HepG2 (cell line): Measurements from ENCODE around the gene CYB5A. TPM values are rescaled to one million over a fixed set of nuclear protein-coding genes. Genes with fewer than 3 reads are reported as not detected.

Source experiments
- ATF7 ChIP-seq, 2 experiments: fragments of 450-650 bp in 1 of 2; sonication (generic) in 1 of 2; formaldehyde crosslinking in 1 of 2; IDR thresholded peaks; 2 replicates each; pipeline versions ENCODE4 v1.4.0 to v1.6.1; 2016 to 2020; ENCODE audit warnings: antibody characterized with exemption in 1 of 2, mild to moderate bottlenecking in 1 of 2, missing genetic modification reagents in 1 of 2
- CC2D1A ChIP-seq: sonication (generic); formaldehyde crosslinking; IDR thresholded peaks from 2 replicates; pipeline ENCODE4 v1.8.1; 2023; ENCODE audit warnings: mild to moderate bottlenecking, missing genetic modification reagents
- ETV5 ChIP-seq: IDR thresholded peaks from 2 replicates; pipeline ENCODE4 v1.6.1; 2018; ENCODE audit warnings: missing biosample characterization, missing genetic modification reagents, inconsistent platforms, borderline replicate concordance
- HMGA1 ChIP-seq: sonication (generic); formaldehyde crosslinking; conservative IDR thresholded peaks from 2 replicates; pipeline ENCODE4 v1.4.0; 2020; ENCODE audit warnings: missing genetic modification reagents
- HNF4A ChIP-seq: sonication (generic); formaldehyde crosslinking; IDR thresholded peaks from 2 replicates; pipeline ENCODE4 v1.4.0; 2020; ENCODE audit warnings: missing genetic modification reagents
- IRX3 ChIP-seq: sonication (generic); formaldehyde crosslinking; IDR thresholded peaks from 2 replicates; pipeline ENCODE4 v1.8.1; 2023; ENCODE audit warnings: mild to moderate bottlenecking, low read depth, missing genetic modification reagents, borderline replicate concordance
- KAT7 ChIP-seq: IDR thresholded peaks from 2 replicates; pipeline ENCODE4 v1.6.1; 2018; ENCODE audit warnings: borderline replicate concordance, missing compliant biosample characterization
- MAFG ChIP-seq: sonication (generic); formaldehyde crosslinking; IDR thresholded peaks from 2 replicates; pipeline ENCODE4 v1.5.1; 2020; ENCODE audit warnings: mild to moderate bottlenecking, missing genetic modification reagents
- NAIF1 ChIP-seq: sonication (generic); formaldehyde crosslinking; IDR thresholded peaks from 2 replicates; pipeline ENCODE4 v1.5.0; 2020; ENCODE audit warnings: mild to moderate bottlenecking, missing genetic modification reagents, borderline replicate concordance
- NKX3-1 ChIP-seq: sonication (generic); formaldehyde crosslinking; IDR thresholded peaks from 2 replicates; pipeline ENCODE4 v1.5.0; 2020; ENCODE audit warnings: missing genetic modification reagents
- POGK ChIP-seq: sonication (generic); formaldehyde crosslinking; conservative IDR thresholded peaks from 2 replicates; pipeline ENCODE4 v1.8.0; 2022; ENCODE audit warnings: mild to moderate bottlenecking, moderate library complexity, missing genetic modification reagents
- RORA ChIP-seq: sonication (generic); formaldehyde crosslinking; IDR thresholded peaks from 2 replicates; pipeline ENCODE4 v1.5.0; 2020; ENCODE audit warnings: mild to moderate bottlenecking, missing genetic modification reagents, moderate library complexity
- SATB2 ChIP-seq: sonication (generic); formaldehyde crosslinking; IDR thresholded peaks from 2 replicates; pipeline ENCODE4 v1.5.0; 2020; ENCODE audit warnings: missing genetic modification reagents
- SPEN ChIP-seq: sonication (generic); formaldehyde crosslinking; IDR thresholded peaks from 2 replicates; pipeline ENCODE4 v1.5.1; 2020; ENCODE audit warnings: low read depth, mild to moderate bottlenecking, missing genetic modification reagents
- SRY ChIP-seq: sonication (generic); formaldehyde crosslinking; IDR thresholded peaks from 2 replicates; pipeline ENCODE4 v1.8.0; 2022; ENCODE audit warnings: mild to moderate bottlenecking, missing genetic modification reagents
- TSC22D2 ChIP-seq: sonication (generic); formaldehyde crosslinking; IDR thresholded peaks from 2 replicates; pipeline ENCODE4 v1.5.1; 2020; ENCODE audit warnings: missing genetic modification reagents, mild to moderate bottlenecking, borderline replicate concordance
- ZBTB39 ChIP-seq: sonication (generic); formaldehyde crosslinking; IDR thresholded peaks from 2 replicates; pipeline ENCODE4 v1.5.0; 2020; ENCODE audit warnings: missing genetic modification reagents
- ZBTB42 ChIP-seq: sonication (generic); formaldehyde crosslinking; IDR thresholded peaks from 2 replicates; pipeline ENCODE4 v1.5.0; 2020; ENCODE audit warnings: mild to moderate bottlenecking, missing genetic modification reagents
- ZNF232 ChIP-seq: sonication (generic); formaldehyde crosslinking; IDR thresholded peaks from 2 replicates; pipeline ENCODE4 v1.4.0; 2020; ENCODE audit warnings: missing genetic modification reagents, borderline replicate concordance
- ZNF282 ChIP-seq: fragments of 450-650 bp; IDR thresholded peaks from 2 replicates; pipeline ENCODE4 v1.6.1; 2018; ENCODE audit not compliant: partially characterized antibody
- ZNF383 ChIP-seq: sonication (generic); formaldehyde crosslinking; IDR thresholded peaks from 2 replicates; pipeline ENCODE4 v1.4.0; 2020; ENCODE audit warnings: missing genetic modification reagents, mild to moderate bottlenecking, borderline replicate concordance
- ZNF549 ChIP-seq: sonication (generic); formaldehyde crosslinking; IDR thresholded peaks from 2 replicates; pipeline ENCODE4 v1.5.0; 2020; ENCODE audit warnings: missing genetic modification reagents
- ZNF562 ChIP-seq: sonication (generic); formaldehyde crosslinking; IDR thresholded peaks from 2 replicates; pipeline ENCODE4 v1.8.0; 2022; ENCODE audit warnings: missing genetic modification reagents, borderline replicate concordance
- ZNF770 ChIP-seq: sonication (generic); formaldehyde crosslinking; IDR thresholded peaks from 2 replicates; pipeline ENCODE4 v1.5.0; 2020; ENCODE audit warnings: mild to moderate bottlenecking, missing genetic modification reagents
- ZNF883 ChIP-seq: sonication (generic); formaldehyde crosslinking; IDR thresholded peaks from 2 replicates; pipeline ENCODE4 v1.5.1; 2020; ENCODE audit warnings: mild to moderate bottlenecking, missing genetic modification reagents; ENCODE audit errors: not compliant biosample characterization
- polyA plus RNA-seq, 8 experiments: library from polyadenylated mRNA; depleted of rRNA in 3 of 8; stranded (reverse) in 7 of 8; unstranded in 1 of 8; fragments of >200 nt; fragmentation: Illumina TruSeq in 4 of 8; extraction: Trizol in 4 of 8; gene quantifications; 2 replicates each; pipeline versions ENCODE4 v1.2.1 to v1.2.3, GENCODE V29; 2011 to 2016; ENCODE audit warnings: low read depth in 4 of 8, missing spikeins in 1 of 8, mixed read lengths in 1 of 8; ENCODE audit not compliant: insufficient read depth in 1 of 8
- total RNA-seq, 5 experiments: library from RNA; depleted of rRNA; stranded (reverse); fragments of >200 nt; fragmentation: Illumina TruSeq; extraction: Trizol; gene quantifications; 2 replicates each; pipeline ENCODE4 v1.2.3, GENCODE V29; 2016; ENCODE audit warnings: low read depth in 1 of 5

The CYB5A gene
- total and polyA plus RNA-seq, 2 of the 13 experiments (the other 11 are each of a cell fraction or from before 2014, with no cell fraction given), result 215 to 356 TPM

- TF ChIP-seq POGK (CRISPR knock-in tag) (0 out of 2 replicates have a peak, but pooled peaks have one; percentile 46), SPEN (CRISPR knock-in tag) (no peak), ETV5 (CRISPR knock-in tag) (peak; percentile 76; the same call in 1 of the 2 replicates), CC2D1A (CRISPR knock-in tag) (no peak), ZNF282 (no peak), ZNF383 (CRISPR knock-in tag) (no peak), ZNF770 (CRISPR knock-in tag) (no peak), ZNF232 (CRISPR knock-in tag) (peak; percentile 49; the same call in 1 of the 2 replicates), ATF7 (IDR thresholded peaks at IDR 0.05) (no peak), ATF7 (CRISPR knock-in tag; IDR thresholded peaks at IDR 0.05) (no peak), KAT7 (CRISPR knock-in tag) (no peak), SRY (CRISPR knock-in tag) (no peak), MAFG (CRISPR knock-in tag) (no peak), NKX3-1 (CRISPR knock-in tag) (no peak), HMGA1 (no peak), HNF4A (CRISPR knock-in tag) (peak; percentile 67), RORA (no peak), IRX3 (CRISPR knock-in tag) (no peak), ZNF883 (CRISPR knock-in tag) (no peak), ZBTB39 (no peak; the same call in 1 of the 2 replicates), ZNF549 (CRISPR knock-in tag) (no peak), ZNF562 (CRISPR knock-in tag) (no peak), TSC22D2 (no peak), NAIF1 (CRISPR knock-in tag) (no peak), ZBTB42 (no peak), SATB2 (CRISPR knock-in tag) (no peak)
Measured at GRCh38 chr18:74281980-74282754, 9.6 kb downstream of the CYB5A start (continued).
